HCT116 (cell line): ENCODE data around the gene PROSER3.

Experiments
- EZH2 ChIP-seq: fragments of 200-600 bp; sonication (generic); IDR thresholded peaks from 2 replicates; pipeline ENCODE4 v1.6.1; 2017; ENCODE audit warnings: antibody characterized with exemption, mixed run types
- POLR2AphosphoS5 ChIP-seq: IDR thresholded peaks from 2 replicates; pipeline ENCODE4 v1.6.1; 2011; ENCODE audit warnings: mild to moderate bottlenecking, low read depth, low read length, moderate library complexity
- SIN3A ChIP-seq: IDR thresholded peaks from 2 replicates; pipeline ENCODE4 v1.6.1; 2012; ENCODE audit warnings: low read depth
- ZNF274 ChIP-seq: fragments of 200-500 bp; sonication (Bioruptor generic); IDR thresholded peaks from 2 replicates; pipeline ENCODE4 v1.6.1; 2014; ENCODE audit warnings: mild to moderate bottlenecking, low read depth, low read length, inconsistent platforms
- TF ChIP-seq, protein P1 (sequence below), 3 experiments: fragments of 200-600 bp in 1 of 3; sonication (generic) in 1 of 3; IDR thresholded peaks in 2 of 3; conservative IDR thresholded peaks in 1 of 3; 2 replicates each; pipeline ENCODE4 v1.5.1; 2012 to 2017; ENCODE audit warnings: low read depth in 2 of 3, low read length in 2 of 3, antibody characterized with exemption in 1 of 3, borderline replicate concordance in 1 of 3, control low read depth in 1 of 3, mild to moderate bottlenecking in 1 of 3, mixed read lengths in 1 of 3, mixed run types in 1 of 3, moderate library complexity in 1 of 3; ENCODE audit not compliant: insufficient read depth in 1 of 3
- TF ChIP-seq, protein P2 (sequence below): IDR thresholded peaks from 2 replicates; pipeline ENCODE4 v1.6.1; 2012; ENCODE audit warnings: low read depth

DNA sequence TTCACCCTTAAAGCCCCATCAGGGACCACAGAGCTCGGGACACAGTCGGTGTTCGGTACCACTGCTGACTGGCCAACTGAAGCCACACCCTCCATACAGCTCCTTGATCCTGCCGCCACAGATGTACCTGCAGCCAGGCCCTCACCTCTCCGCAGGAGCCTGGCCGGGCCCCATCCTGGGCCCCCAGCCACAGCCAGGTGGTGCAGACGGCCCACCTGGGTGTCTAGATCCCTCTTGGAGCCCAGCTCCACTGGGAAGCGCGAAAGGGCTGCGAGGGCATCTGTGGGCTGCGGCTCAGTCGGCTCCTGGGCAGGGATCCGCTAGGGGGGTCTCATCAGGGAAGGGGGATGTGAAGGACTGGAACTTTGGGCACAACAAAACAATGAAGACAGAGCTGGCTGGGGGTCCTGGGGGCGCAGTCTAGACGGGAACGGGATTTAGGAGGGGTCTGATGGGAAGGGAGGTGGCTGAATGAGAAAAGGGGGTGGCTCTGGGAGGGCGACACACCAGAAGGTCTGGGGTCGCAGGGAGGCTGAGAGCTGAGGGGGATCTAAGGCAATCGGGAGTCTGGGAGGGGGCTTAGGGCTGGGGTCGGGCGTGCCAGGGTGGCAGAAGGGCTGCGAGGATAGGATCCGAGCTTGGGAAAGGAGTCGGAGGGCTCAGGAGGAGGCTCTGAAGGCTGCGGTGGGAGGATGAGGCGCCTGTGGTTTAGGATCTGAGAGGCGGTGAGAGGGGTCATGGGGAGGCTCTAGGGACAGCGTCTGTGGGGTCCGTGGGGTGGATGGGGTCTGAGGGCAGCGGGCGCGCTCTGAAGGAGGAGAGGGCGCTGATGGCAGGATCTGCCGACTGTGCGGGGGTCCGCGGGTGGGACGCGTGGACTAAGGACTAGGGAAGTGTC, 38.9 kb downstream of the PROSER3 start:
- TF ChIP-seq, protein P1, sequence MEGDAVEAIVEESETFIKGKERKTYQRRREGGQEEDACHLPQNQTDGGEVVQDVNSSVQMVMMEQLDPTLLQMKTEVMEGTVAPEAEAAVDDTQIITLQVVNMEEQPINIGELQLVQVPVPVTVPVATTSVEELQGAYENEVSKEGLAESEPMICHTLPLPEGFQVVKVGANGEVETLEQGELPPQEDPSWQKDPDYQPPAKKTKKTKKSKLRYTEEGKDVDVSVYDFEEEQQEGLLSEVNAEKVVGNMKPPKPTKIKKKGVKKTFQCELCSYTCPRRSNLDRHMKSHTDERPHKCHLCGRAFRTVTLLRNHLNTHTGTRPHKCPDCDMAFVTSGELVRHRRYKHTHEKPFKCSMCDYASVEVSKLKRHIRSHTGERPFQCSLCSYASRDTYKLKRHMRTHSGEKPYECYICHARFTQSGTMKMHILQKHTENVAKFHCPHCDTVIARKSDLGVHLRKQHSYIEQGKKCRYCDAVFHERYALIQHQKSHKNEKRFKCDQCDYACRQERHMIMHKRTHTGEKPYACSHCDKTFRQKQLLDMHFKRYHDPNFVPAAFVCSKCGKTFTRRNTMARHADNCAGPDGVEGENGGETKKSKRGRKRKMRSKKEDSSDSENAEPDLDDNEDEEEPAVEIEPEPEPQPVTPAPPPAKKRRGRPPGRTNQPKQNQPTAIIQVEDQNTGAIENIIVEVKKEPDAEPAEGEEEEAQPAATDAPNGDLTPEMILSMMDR (IDR thresholded peaks at IDR 0.05 in 2 of 3, conservative IDR thresholded peaks at IDR 0.05 in 1 of 3; ENCODE audit: borderline replicate concordance in 1 of 3, insufficient read depth in 1 of 3, low read depth in 2 of 3, low read length in 2 of 3), result no peak
- TF ChIP-seq POLR2AphosphoS5 (no peak), ZNF274 (no peak), EZH2 (no peak), SIN3A (no peak)
- TF ChIP-seq, protein P2, sequence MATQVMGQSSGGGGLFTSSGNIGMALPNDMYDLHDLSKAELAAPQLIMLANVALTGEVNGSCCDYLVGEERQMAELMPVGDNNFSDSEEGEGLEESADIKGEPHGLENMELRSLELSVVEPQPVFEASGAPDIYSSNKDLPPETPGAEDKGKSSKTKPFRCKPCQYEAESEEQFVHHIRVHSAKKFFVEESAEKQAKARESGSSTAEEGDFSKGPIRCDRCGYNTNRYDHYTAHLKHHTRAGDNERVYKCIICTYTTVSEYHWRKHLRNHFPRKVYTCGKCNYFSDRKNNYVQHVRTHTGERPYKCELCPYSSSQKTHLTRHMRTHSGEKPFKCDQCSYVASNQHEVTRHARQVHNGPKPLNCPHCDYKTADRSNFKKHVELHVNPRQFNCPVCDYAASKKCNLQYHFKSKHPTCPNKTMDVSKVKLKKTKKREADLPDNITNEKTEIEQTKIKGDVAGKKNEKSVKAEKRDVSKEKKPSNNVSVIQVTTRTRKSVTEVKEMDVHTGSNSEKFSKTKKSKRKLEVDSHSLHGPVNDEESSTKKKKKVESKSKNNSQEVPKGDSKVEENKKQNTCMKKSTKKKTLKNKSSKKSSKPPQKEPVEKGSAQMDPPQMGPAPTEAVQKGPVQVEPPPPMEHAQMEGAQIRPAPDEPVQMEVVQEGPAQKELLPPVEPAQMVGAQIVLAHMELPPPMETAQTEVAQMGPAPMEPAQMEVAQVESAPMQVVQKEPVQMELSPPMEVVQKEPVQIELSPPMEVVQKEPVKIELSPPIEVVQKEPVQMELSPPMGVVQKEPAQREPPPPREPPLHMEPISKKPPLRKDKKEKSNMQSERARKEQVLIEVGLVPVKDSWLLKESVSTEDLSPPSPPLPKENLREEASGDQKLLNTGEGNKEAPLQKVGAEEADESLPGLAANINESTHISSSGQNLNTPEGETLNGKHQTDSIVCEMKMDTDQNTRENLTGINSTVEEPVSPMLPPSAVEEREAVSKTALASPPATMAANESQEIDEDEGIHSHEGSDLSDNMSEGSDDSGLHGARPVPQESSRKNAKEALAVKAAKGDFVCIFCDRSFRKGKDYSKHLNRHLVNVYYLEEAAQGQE, result no peak
